Astrocyte of the spinal cord (primary cell): ENCODE data around the gene ZNF423.

Experiments used
- DNase-seq: peaks from one replicate; pipeline ENCODE4 v3.0.0; 2011; ENCODE audit warnings: low read depth, low spot score
- H3K4me3 ChIP-seq: 2 replicates; pipeline ENCODE4 v1.5.1; 2011; ENCODE audit warnings: low read depth, mild to moderate bottlenecking, low read length, moderate library complexity
- CTCF ChIP-seq: IDR thresholded peaks from 2 replicates; pipeline ENCODE4 v1.5.1; 2012; ENCODE audit warnings: low read depth, mild to moderate bottlenecking, low read length, inconsistent platforms
- in situ Hi-C: cut with HindIII; loops from 2 replicates; pipeline ENCODE4 v1.10.0; 2017; ENCODE audit warnings: low sequenced_read_pairs

Gene ZNF423

GRCh38 chr16:49527611-49528010 is 328.3 kb downstream of the ZNF423 start:
- no peak for TF ChIP-seq CTCF
- DNase-seq: peak; percentile 7
- in situ Hi-C loops: no loop called here
- H3K4me3 ChIP-seq: no peak overlapping the region

GRCh38 chr16:49526860-49527365 is 329.0 kb downstream of the ZNF423 start:
- in situ Hi-C loops: no loop called here
- DNase-seq: no peak
- H3K4me3 ChIP-seq: no peak overlapping the region
- no peak for TF ChIP-seq CTCF

GRCh38 chr16:49524947-49525315 is 331.0 kb downstream of the ZNF423 start:
- no peak for TF ChIP-seq CTCF
- no peak overlapping the region for H3K4me3 ChIP-seq
- no peak for DNase-seq
- in situ Hi-C loops: no loop called here

- no peak for DNase-seq
- in situ Hi-C loops: no loop called here
- no peak overlapping the region for H3K4me3 ChIP-seq
- TF ChIP-seq CTCF: no peak
Observed at GRCh38 chr16:49524216-49524946, 331.5 kb downstream of the ZNF423 start.

GRCh38 chr16:49523435-49524159 is 332.3 kb downstream of the ZNF423 start:
- H3K4me3 ChIP-seq: no peak overlapping the region
- DNase-seq: no peak
- no peak for TF ChIP-seq CTCF
- in situ Hi-C loops: no loop called here

GRCh38 chr16:49521734-49522325 is 334.1 kb downstream of the ZNF423 start:
- no peak for TF ChIP-seq CTCF
- DNase-seq: no peak
- in situ Hi-C loops: no loop called here
- no peak overlapping the region for H3K4me3 ChIP-seq
